Non-pigmented ciliary epithelial cell (primary cell): ENCODE results near the gene RTN4RL1.

Experiments
- DNase-seq: peaks from one replicate; pipeline ENCODE4 v3.0.0-alpha.2; 2010; ENCODE audit warnings: low read depth

RTN4RL1 gene

GRCh38 chr17:1948517-1948825 lies 76.7 kb downstream of the RTN4RL1 start:
- no peak for DNase-seq

- no peak for DNase-seq
Observed at GRCh38 chr17:1947743-1948516, 77.2 kb downstream of the RTN4RL1 start.

- DNase-seq, result no peak
Observed at GRCh38 chr17:1947229-1947742, 77.8 kb downstream of the RTN4RL1 start.

GRCh38 chr17:1946021-1946932 lies 78.9 kb downstream of the RTN4RL1 start:
- no peak for DNase-seq

- DNase-seq, result no peak
Observed at GRCh38 chr17:1945621-1946020, 79.5 kb downstream of the RTN4RL1 start.

- DNase-seq, result no peak
Observed at GRCh38 chr17:1943436-1943831, 81.7 kb downstream of the RTN4RL1 start.

- no peak for DNase-seq
Observed at GRCh38 chr17:1942666-1943435, 82.3 kb downstream of the RTN4RL1 start.

GRCh38 chr17:1942066-1942365 lies 83.1 kb downstream of the RTN4RL1 start:
- no peak for DNase-seq

GRCh38 chr17:1941272-1942065 lies 83.7 kb downstream of the RTN4RL1 start:
- no peak for DNase-seq

GRCh38 chr17:1940810-1941185 lies 84.3 kb downstream of the RTN4RL1 start:
- DNase-seq, result no peak

- no peak for DNase-seq
Observed at GRCh38 chr17:1939981-1940809, 84.9 kb downstream of the RTN4RL1 start.

GRCh38 chr17:1937461-1937860 lies 87.7 kb downstream of the RTN4RL1 start:
- no peak for DNase-seq

- DNase-seq, result no peak
Observed at GRCh38 chr17:1936766-1937165, 88.4 kb downstream of the RTN4RL1 start.

GRCh38 chr17:1934901-1935300 lies 90.2 kb downstream of the RTN4RL1 start:
- no peak for DNase-seq

- DNase-seq, result no peak
Observed at GRCh38 chr17:1933875-1934715, 91.0 kb downstream of the RTN4RL1 start.

- DNase-seq, result no peak
Observed at GRCh38 chr17:1931844-1932579, 93.1 kb downstream of the RTN4RL1 start.

GRCh38 chr17:1930337-1930645 lies 94.8 kb downstream of the RTN4RL1 start:
- DNase-seq, result no peak

- DNase-seq, result no peak
Observed at GRCh38 chr17:1928976-1929375, 96.2 kb downstream of the RTN4RL1 start.

GRCh38 chr17:1920948-1921351 lies 104.2 kb downstream of the RTN4RL1 start:
- DNase-seq, result no peak
